22Rv1 (cell line): Measurements from ENCODE around the gene AKAP6.

ENCODE experiments used
- CTCF ChIP-seq: fragments of 450-650 bp; IDR thresholded peaks from 2 replicates; pipeline ENCODE4 v1.5.1; 2017; ENCODE audit warnings: mild to moderate bottlenecking
- ZFX ChIP-seq: fragments of 450-650 bp; IDR thresholded peaks from 2 replicates; pipeline ENCODE4 v1.6.1; 2017; ENCODE audit warnings: antibody characterized with exemption, borderline replicate concordance

- TF ChIP-seq CTCF = no peak
- no peak for TF ChIP-seq ZFX
These were observed 24.8 kb upstream of the AKAP6 start for GRCh38 chr14:32304296-32304695.
